A549 (cell line): ENCODE results near the gene CAAP1.

Source experiments
- CHD2 ChIP-seq: fragments of 150-350 bp; IDR thresholded peaks from 2 replicates; pipeline ENCODE4 v1.6.1; 2014; ENCODE audit warnings: low read length; ENCODE audit not compliant: partially characterized antibody
- CHD4 ChIP-seq: fragments of 200-600 bp; sonication (generic); IDR thresholded peaks from 2 replicates; pipeline ENCODE4 v1.6.1; 2016; ENCODE audit warnings: antibody characterized with exemption, mild to moderate bottlenecking, borderline replicate concordance
- CTCF ChIP-seq: fragments of >200 bp; sonication (Bioruptor Twin); formaldehyde crosslinking; IDR thresholded peaks from 3 replicates; pipeline ENCODE4 v1.5.1; 2016
- EP300 ChIP-seq, 2 experiments: fragments of >200 bp; sonication (Bioruptor Twin); formaldehyde crosslinking; IDR thresholded peaks; 2 replicates in 1 of 2; 3 replicates in 1 of 2; pipeline ENCODE4 v1.6.1; 2016 to 2017
- ESRRA ChIP-seq: fragments of 150-350 bp; IDR thresholded peaks from 2 replicates; pipeline ENCODE4 v1.6.1; 2014; ENCODE audit warnings: mild to moderate bottlenecking, low read length, borderline replicate concordance
- JUN ChIP-seq, 2 experiments: fragments of >200 bp; sonication (Bioruptor Twin); formaldehyde crosslinking; IDR thresholded peaks; 2 replicates in 1 of 2; 3 replicates in 1 of 2; pipeline ENCODE4 v1.6.1; 2016 to 2017
- MAFK ChIP-seq: fragments of 450-650 bp; IDR thresholded peaks from 2 replicates; pipeline ENCODE4 v1.6.1; 2014; ENCODE audit not compliant: partially characterized antibody
- MAX ChIP-seq: IDR thresholded peaks from 2 replicates; pipeline ENCODE4 v1.6.1; 2012
- POLR2A ChIP-seq: IDR thresholded peaks from 2 replicates; pipeline ENCODE4 v1.6.1; 2012; ENCODE audit warnings: mild to moderate bottlenecking, low read length
- RAD21 ChIP-seq, 2 experiments: fragments of >200 bp in 1 of 2; sonication (Bioruptor Twin) in 1 of 2; formaldehyde crosslinking in 1 of 2; IDR thresholded peaks in 1 of 2; conservative IDR thresholded peaks in 1 of 2; 2 replicates in 1 of 2; 3 replicates in 1 of 2; pipeline ENCODE4 v1.6.1; 2012 to 2018; ENCODE audit warnings: inconsistent platforms in 1 of 2
- SMC3 ChIP-seq: fragments of >200 bp; sonication (Bioruptor Twin); formaldehyde crosslinking; IDR thresholded peaks from 3 replicates; pipeline ENCODE4 v1.6.1; 2018; ENCODE audit warnings: inconsistent platforms
- ZFP36 ChIP-seq: fragments of 450-650 bp; IDR thresholded peaks from 2 replicates; pipeline ENCODE4 v1.6.1; 2014; ENCODE audit warnings: borderline replicate concordance; ENCODE audit not compliant: partially characterized antibody
- TF ChIP-seq, protein P1 (sequence below): fragments of 200-600 bp; sonication (generic); IDR thresholded peaks from 2 replicates; pipeline ENCODE4 v1.6.1; 2016; ENCODE audit warnings: antibody characterized with exemption, mild to moderate bottlenecking, moderate library complexity
- TF ChIP-seq, protein P2 (sequence below): fragments of 150-350 bp; IDR thresholded peaks from 2 replicates; pipeline ENCODE4 v1.6.1; 2014; ENCODE audit warnings: low read depth, mild to moderate bottlenecking, low read length

- TF ChIP-seq CHD4 (no peak), MAX (no peak), EP300 (IDR thresholded peaks at IDR 0.05) (no peak), CTCF (no peak), SMC3 (no peak), MAFK (no peak), CHD2 (no peak), JUN (IDR thresholded peaks at IDR 0.05) (no peak), POLR2A (no peak), ESRRA (no peak), ZFP36 (no peak), RAD21 (conservative IDR thresholded peaks at IDR 0.05 in 1 of 2, IDR thresholded peaks at IDR 0.05 in 1 of 2) (no peak)
- TF ChIP-seq, protein P1, sequence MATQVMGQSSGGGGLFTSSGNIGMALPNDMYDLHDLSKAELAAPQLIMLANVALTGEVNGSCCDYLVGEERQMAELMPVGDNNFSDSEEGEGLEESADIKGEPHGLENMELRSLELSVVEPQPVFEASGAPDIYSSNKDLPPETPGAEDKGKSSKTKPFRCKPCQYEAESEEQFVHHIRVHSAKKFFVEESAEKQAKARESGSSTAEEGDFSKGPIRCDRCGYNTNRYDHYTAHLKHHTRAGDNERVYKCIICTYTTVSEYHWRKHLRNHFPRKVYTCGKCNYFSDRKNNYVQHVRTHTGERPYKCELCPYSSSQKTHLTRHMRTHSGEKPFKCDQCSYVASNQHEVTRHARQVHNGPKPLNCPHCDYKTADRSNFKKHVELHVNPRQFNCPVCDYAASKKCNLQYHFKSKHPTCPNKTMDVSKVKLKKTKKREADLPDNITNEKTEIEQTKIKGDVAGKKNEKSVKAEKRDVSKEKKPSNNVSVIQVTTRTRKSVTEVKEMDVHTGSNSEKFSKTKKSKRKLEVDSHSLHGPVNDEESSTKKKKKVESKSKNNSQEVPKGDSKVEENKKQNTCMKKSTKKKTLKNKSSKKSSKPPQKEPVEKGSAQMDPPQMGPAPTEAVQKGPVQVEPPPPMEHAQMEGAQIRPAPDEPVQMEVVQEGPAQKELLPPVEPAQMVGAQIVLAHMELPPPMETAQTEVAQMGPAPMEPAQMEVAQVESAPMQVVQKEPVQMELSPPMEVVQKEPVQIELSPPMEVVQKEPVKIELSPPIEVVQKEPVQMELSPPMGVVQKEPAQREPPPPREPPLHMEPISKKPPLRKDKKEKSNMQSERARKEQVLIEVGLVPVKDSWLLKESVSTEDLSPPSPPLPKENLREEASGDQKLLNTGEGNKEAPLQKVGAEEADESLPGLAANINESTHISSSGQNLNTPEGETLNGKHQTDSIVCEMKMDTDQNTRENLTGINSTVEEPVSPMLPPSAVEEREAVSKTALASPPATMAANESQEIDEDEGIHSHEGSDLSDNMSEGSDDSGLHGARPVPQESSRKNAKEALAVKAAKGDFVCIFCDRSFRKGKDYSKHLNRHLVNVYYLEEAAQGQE = no peak
- TF ChIP-seq, protein P2, sequence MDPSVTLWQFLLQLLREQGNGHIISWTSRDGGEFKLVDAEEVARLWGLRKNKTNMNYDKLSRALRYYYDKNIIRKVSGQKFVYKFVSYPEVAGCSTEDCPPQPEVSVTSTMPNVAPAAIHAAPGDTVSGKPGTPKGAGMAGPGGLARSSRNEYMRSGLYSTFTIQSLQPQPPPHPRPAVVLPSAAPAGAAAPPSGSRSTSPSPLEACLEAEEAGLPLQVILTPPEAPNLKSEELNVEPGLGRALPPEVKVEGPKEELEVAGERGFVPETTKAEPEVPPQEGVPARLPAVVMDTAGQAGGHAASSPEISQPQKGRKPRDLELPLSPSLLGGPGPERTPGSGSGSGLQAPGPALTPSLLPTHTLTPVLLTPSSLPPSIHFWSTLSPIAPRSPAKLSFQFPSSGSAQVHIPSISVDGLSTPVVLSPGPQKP = no peak
These were observed 41.6 kb downstream of the CAAP1 start for GRCh38 chr9:26850995-26851394.
